Bladder microvascular endothelial cell (primary cell): Measurements from ENCODE around the gene TELO2. TPM values are rescaled to one million over a fixed set of nuclear protein-coding genes. Genes with fewer than 3 reads are reported as not detected.

Experiments used
- total RNA-seq: library from RNA; depleted of rRNA; stranded (reverse); fragments of >200 nt; gene quantifications from 2 replicates; pipeline ENCODE4 v1.2.3, GENCODE V29; 2014

TELO2 gene
- 15.2 and 20.0 TPM in 2 replicates for total RNA-seq

GRCh38 chr16:1492923-1493745 lies at the start of gene TELO2:
Gene TELO2, plus strand, starts transcription at chr16:1493360. Its CDS starts 922 bp downstream, at chr16:1494282.

GRCh38 chr16:1443980-1444729 lies 49.0 kb upstream of the TELO2 start, which contains the start of gene CCDC154:
Gene CCDC154, minus strand, starts transcription at chr16:1444556. Its CDS starts 234 bp downstream, at chr16:1444322.

GRCh38 chr16:1474796-1475551 lies 18.2 kb upstream of the TELO2 start, which contains the start of gene CLCN7:
Gene CLCN7, minus strand, starts transcription at chr16:1475028. Its CDS starts 54 bp downstream, at chr16:1474974.

GRCh38 chr16:1488619-1489018 lies 4.5 kb upstream of the TELO2 start, which contains the start of gene PTX4:
Gene PTX4, minus strand, starts transcription at chr16:1488944. Its CDS starts 35 bp downstream, at chr16:1488909.

GRCh38 chr16:1533443-1533951 lies 40.3 kb downstream of the TELO2 start, which contains the start of gene TMEM204:
Gene TMEM204, plus strand, starts transcription at chr16:1533666. Its CDS starts 610 bp downstream, at chr16:1534276.

Other genes starting within 250 kb of the TELO2 start
- not detected in 2 replicates for gene TPSD1, start 237.3 kb upstream of the TELO2 start, total RNA-seq
- gene UBE2I, start 183.7 kb upstream of the TELO2 start, total RNA-seq = 33.7 and 65.7 TPM in 2 replicates
- 1.0 and 3.7 TPM in 2 replicates for gene BAIAP3, start 159.7 kb upstream of the TELO2 start, total RNA-seq
- 50.3 and 52.1 TPM in 2 replicates for gene TSR3, start 141.5 kb upstream of the TELO2 start, total RNA-seq
- gene GNPTG, start 141.4 kb upstream of the TELO2 start, total RNA-seq = 27.7 and 54.7 TPM in 2 replicates
- gene UNKL, start 78.7 kb upstream of the TELO2 start, total RNA-seq = 5.7 and 13.5 TPM in 2 replicates
- 16.4 and 20.7 TPM in 2 replicates for gene UQCC4, start 72.6 kb upstream of the TELO2 start, total RNA-seq
- gene PERCC1, start 62.3 kb upstream of the TELO2 start, total RNA-seq = not detected in 2 replicates
- gene CCDC154, start 48.8 kb upstream of the TELO2 start, total RNA-seq = under 0.01 and 0.25 TPM in 2 replicates
- gene CLCN7, start 18.3 kb upstream of the TELO2 start, total RNA-seq = 44.7 and 105 TPM in 2 replicates
- 0.13 and 0.16 TPM in 2 replicates for gene PTX4, start 4.4 kb upstream of the TELO2 start, total RNA-seq
- 57.5 and 67.7 TPM in 2 replicates for gene TMEM204, start 40.3 kb downstream of the TELO2 start, total RNA-seq
- 11.5 and 22.9 TPM in 2 replicates for gene IFT140, start 118.7 kb downstream of the TELO2 start, total RNA-seq
- 6.0 and 15.6 TPM in 2 replicates for gene CRAMP1, start 119.0 kb downstream of the TELO2 start, total RNA-seq
- 31.1 and 64.1 TPM in 2 replicates for gene JPT2, start 184.9 kb downstream of the TELO2 start, total RNA-seq
- gene MAPK8IP3, start 212.8 kb downstream of the TELO2 start, total RNA-seq = 21.9 and 50.8 TPM in 2 replicates